HG03039 (cell line): ENCODE measurements around the gene GALK1.
"Not testable (repeated sequence)": the region's sequence is repeated elsewhere in the genome, so short reads cannot be mapped to it uniquely, and the experiment has no call there.

ENCODE experiments used
- ATAC-seq: cut with Tn5 transposase; IDR thresholded peaks from one replicate; pipeline ENCODE4 v1.9.1; 2021; ENCODE audit warnings: mild to moderate bottlenecking, moderate library complexity; ENCODE audit not compliant: unreplicated experiment

GALK1 gene

DNA sequence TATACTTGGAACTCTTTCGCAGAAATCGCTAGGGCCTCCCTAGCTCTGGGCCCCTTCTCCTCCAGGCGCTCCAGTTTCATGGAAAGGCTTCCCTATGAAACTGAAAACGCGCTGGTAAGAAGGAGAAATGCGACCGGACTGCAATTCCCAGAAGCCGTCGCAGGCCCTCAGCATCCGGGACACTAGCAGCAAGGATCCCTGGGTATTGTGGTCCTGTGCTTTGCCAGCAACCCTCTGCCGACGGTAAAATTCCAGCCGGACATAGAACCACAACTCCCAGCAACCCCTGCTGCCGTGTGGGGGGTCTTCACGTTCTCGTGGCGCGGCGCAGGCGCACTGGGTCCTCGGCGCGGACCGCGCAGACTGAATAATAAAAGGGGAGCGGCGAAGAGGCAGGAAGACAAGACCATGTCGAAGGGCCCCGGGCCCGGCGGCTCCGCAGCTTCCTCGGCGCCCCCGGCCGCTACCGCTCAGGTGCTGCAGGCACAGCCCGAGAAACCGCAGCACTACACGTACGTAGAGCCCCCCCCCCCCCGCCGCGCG, 19.6 kb upstream of the GALK1 start, which contains the start of gene UNK:
TSS of gene UNK (plus strand) at position 334 of the 543 bp plus-strand sequence. CDS start at position 409, 75 bp downstream.
- peak; percentile 45 for ATAC-seq

DNA sequence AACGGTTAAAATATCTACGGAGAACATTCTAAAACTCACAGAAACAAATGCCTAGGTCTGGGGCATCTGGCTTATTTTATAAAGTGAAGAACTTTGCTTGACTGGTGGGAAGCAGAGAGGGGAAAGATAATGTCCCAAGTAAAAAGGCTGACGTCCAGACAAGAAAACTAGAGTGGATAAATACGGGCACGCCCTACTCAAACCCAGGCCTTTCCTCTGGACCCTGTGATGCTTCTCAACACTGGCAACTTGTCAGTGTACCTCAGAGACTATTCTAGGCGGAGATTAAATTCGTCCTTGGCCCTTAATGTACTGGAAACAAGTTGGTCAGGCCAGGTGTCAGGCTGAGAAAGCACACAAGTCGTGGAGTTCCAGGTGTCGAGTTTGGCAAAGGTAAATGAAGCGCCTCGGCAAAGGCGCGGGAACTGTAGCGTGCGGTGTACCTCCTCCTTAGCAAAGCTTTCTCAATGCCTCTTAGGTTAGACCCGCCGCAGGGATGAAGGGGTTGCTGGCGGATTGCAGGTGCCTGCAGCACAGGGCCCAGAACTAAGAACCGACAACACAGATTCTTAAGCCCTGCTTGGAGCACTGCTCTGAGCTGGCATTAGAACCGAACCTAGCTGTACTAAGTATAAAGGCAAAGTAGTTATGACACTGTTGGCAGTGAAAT, 18.9 kb upstream of the GALK1 start:
- ATAC-seq = no peak

DNA sequence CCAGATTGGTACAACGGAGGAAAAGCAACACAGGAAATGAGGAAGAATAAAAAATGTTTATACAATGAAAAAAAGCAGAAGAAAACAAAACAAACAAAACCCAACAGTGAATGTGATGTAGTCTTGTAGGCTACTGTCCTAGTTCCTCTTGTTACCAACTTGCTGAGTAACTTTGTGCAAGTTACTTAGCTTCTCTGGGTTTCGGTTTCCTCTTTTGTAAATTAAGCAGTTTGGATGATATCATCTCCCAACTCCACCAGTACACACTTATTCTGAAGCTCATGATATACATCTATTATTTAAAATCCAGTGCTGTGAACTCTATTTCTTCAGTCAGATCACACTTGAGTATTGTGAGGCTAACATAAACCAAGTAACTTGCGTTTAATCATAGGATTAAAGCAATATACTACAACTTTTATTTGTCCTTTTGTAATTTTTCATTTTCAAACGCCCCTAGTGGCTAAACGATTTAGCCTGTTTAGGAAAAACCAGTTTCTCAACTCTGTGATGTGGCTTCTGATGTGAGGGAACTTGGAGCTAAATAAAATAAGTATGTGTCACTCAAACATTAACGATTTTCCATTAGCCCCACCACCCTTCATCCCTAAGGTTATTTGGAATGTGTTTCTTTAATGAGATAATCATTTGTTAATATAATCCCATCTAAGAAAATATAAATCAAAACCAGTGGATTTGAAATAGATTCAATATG, 18.2 kb upstream of the GALK1 start:
- no peak for ATAC-seq

DNA sequence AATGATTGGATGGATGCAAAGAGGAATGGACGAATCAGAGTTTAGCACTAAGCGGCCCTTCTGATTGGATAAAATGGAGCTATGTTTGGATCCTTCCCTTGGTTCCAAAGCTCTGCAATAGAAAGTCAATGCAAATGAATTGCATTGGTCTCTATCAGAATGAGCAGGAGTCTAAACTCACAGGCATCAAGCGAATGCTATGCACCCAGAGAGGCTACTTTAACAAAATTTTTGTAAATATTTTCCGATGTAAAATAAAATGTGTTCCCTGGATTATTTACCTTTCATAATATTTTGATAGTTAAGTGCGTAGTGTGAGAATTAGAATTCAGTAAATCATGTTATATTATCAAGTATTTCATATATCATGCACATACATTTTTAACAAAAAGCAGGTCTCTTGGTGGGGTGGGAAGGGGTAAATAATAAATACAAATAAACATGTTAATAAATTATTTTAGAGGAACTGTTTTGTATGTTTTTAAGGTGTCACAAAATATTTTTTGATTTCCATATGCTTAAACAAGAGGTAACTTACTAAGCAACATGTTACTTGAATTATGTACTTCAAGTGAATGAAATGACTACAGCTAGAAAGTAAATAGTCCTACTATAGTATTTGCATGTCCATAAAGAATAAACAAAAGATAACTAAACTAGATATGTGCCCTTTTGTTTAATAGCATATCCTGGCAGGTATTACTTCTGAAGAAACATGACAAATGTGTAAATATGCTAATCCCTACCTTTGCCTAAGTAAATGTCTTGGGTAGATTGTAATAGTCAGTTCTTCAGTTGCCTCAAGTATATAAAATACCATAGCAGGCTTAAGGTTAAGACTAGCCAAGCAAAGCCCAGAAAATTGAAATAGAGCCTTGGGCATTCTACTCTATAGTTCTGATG, 15.2 kb upstream of the GALK1 start:
- no peak for ATAC-seq

GRCh38 chr17:75779250-75779986, 14.4 kb upstream of the GALK1 start:
- peak; percentile 63 for ATAC-seq

GRCh38 chr17:75778861-75779249, 13.9 kb upstream of the GALK1 start:
- ATAC-seq = peak; percentile 5

- not testable (repeated sequence) for ATAC-seq
Measured at GRCh38 chr17:75778066-75778860, 13.3 kb upstream of the GALK1 start.

DNA sequence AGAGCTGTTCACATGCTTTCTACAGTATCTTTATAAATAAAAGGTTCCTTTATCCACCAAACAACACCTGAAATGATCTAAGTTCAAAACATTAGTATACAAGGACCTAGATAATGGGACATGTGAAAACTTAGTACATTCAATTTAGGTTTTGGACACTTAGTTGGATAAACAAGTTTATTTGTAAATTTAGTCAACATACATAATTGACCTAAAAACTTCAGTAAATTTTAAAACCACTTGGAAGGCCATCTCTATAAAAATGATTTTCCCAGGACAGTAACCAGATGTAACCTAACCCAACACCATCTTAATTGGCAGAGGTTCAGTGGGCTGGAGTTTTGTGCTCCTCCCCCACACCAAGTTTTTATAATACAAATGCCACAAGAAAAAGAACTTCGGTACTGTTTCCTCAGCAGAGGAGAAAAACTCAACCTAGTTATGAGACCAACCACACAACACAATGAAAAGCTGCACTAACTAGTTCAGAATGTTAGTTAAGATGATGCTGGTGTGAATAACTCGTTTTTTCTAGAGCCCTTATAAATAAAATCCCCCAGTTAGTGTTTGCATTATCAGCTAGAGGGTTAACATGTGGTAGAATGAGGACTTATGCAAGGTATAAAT, 12.4 kb upstream of the GALK1 start:
- ATAC-seq = no peak

GRCh38 chr17:75776386-75777295, 11.6 kb upstream of the GALK1 start:
- ATAC-seq = no peak

- ATAC-seq = no peak
Measured at GRCh38 chr17:75774991-75775668, 10.1 kb upstream of the GALK1 start.

GRCh38 chr17:75774471-75774990, 9.5 kb upstream of the GALK1 start:
- ATAC-seq = no peak

- ATAC-seq = no peak
Measured at GRCh38 chr17:75773808-75774470, 8.9 kb upstream of the GALK1 start.

- no peak for ATAC-seq
Measured at GRCh38 chr17:75773121-75773807, 8.3 kb upstream of the GALK1 start.

DNA sequence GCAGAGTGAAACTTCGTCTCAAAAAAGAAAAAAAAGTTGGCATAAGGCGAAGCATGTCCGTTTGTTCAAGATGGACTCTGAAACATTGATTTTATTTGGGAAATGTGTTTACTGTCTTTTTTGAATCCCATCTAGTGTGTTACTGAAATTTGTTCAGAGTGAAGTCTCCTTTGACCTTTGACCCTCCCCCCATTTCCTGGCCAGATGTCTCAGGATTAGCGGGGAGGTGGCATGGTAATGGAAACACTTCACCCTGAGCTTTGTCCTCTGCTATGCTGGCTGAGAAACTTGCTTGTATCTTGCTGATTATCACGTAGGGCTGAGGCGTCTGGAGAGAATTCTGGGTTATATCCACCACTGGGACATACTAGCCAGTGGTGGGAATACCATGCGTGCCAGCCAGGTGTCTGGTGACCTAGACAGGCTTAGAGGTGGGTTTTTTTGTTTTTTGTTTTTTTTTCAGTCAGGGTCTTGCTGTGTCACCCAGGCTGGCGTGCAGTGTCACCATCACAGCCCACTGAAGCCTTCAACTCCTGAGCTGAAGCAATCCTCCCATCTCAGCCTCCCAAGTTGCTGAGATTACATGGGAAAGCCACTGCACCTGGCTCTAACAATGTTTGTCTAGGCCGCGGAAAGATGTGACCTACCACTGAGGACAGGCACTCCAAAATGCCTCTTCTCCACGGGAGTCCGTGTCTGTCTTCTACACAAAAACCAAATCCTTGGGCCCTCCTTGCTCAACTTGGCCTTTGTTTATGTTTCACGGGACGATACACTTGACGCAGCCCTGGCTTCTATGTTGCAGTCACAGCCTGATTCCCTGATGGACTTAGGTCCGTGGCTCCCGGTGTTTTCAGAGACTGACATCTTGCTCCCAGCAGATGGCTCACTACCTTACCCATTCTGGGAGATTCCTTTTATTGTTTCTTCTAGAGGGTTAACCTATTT, 6.6 kb upstream of the GALK1 start:
- ATAC-seq = no peak

GRCh38 chr17:75769536-75769935, 4.5 kb upstream of the GALK1 start:
- no peak for ATAC-seq
